Upper lobe of left lung (tissue), 4 donors: ENCODE results near the gene IL12B.

Source experiments
- POLR2A ChIP-seq, 4 donors: fragments of 450-650 bp; IDR thresholded peaks; one replicate each; pipeline ENCODE4 v1.5.1; 2016 to 2017; ENCODE audit warnings: antibody characterized with exemption in 4 of 4, mild to moderate bottlenecking in 2 of 4
- TF ChIP-seq, protein P1 (sequence below), 6 experiments: fragments of 450-650 bp in 4 of 6; fragments of 200-600 bp in 2 of 6; sonication (generic) in 2 of 6; IDR thresholded peaks; one replicate each; pipeline ENCODE4 v1.5.1; 2016 to 2019; ENCODE audit warnings: antibody characterized with exemption in 6 of 6

DNA sequence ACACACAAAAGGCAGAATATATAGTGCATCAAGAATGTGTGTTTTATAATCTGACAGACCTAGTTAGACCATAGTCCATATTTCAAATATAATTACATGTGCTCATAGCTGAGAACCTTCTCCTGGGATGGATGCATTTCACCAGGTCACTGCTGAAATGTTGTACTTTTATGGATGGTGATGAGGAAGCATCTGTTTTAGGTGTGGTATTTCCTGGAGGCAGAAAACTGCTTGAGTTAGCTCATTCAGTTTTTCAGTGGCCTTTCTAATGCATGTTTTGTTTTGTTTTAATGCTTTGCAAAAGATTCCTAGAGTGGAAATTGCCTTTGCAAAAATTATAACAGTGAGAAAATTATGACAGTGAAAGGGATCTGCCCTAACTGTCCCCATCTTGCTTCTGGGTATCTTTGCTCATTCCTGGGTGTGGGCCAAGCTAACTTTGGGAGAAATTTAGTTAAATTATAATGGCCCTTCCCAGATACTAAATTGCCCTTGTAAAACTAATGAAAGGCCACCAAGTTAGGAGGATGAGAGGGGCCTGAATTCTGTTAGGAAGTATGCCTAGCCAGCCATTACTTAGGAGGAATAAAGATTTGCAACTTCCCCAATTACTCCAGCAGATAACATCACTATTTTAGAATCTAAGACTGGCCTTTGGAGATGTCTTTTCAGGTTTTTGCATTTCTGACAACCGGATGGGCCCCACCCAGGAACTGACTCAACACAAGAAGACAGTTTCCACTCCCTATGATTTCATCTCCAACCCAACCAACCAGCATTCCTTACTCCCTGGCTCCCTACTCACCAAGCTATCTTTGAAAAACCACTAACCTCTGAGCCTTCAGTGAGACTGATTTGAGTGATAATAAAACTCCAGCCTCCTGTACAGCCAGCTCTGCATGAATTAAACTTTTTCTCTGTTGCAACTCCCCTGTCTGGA lies 7.0 kb upstream of the IL12B start:
- TF ChIP-seq, protein P1, sequence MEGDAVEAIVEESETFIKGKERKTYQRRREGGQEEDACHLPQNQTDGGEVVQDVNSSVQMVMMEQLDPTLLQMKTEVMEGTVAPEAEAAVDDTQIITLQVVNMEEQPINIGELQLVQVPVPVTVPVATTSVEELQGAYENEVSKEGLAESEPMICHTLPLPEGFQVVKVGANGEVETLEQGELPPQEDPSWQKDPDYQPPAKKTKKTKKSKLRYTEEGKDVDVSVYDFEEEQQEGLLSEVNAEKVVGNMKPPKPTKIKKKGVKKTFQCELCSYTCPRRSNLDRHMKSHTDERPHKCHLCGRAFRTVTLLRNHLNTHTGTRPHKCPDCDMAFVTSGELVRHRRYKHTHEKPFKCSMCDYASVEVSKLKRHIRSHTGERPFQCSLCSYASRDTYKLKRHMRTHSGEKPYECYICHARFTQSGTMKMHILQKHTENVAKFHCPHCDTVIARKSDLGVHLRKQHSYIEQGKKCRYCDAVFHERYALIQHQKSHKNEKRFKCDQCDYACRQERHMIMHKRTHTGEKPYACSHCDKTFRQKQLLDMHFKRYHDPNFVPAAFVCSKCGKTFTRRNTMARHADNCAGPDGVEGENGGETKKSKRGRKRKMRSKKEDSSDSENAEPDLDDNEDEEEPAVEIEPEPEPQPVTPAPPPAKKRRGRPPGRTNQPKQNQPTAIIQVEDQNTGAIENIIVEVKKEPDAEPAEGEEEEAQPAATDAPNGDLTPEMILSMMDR (IDR thresholded peaks at IDR 0.05) = no peak
- TF ChIP-seq POLR2A (IDR thresholded peaks at IDR 0.05) = no peak
